Neural cell (in vitro differentiated cells): Measurements from ENCODE around the gene MYOT. TPM values are rescaled to one million over a fixed set of nuclear protein-coding genes. Genes with fewer than 3 reads are reported as not detected.

Experiments used
- H2AFZ ChIP-seq: fragments of 200-600, 300-800 bp; sonication (generic), shearing (Covaris generic); 2 replicates; pipeline ENCODE4 v1.6.0; 2014; ENCODE audit warnings: low read depth, mild to moderate bottlenecking, antibody characterized with exemption, low read length, moderate library complexity
- H3F3A ChIP-seq: fragments of 200-600 bp; shearing (Covaris generic); 2 replicates; pipeline ENCODE4 v1.6.1; 2016; ENCODE audit warnings: mild to moderate bottlenecking, moderate library complexity, mixed read lengths, antibody characterized with exemption, low read length; ENCODE audit not compliant: insufficient read depth, poor library complexity, severe bottlenecking
- H3K27ac ChIP-seq: fragments of 200-600, 300-800 bp; sonication (generic), shearing (Covaris generic); 2 replicates; pipeline ENCODE4 v1.5.1; 2014; ENCODE audit warnings: mild to moderate bottlenecking, low read length, moderate library complexity
- H3K27me3 ChIP-seq: fragments of 300-800, 200-600 bp; sonication (generic), shearing (Covaris generic); 2 replicates; pipeline ENCODE4 v1.6.0; 2014; ENCODE audit warnings: mild to moderate bottlenecking, low read depth, low read length, moderate library complexity; ENCODE audit not compliant: insufficient read depth
- H3K36me3 ChIP-seq: fragments of 300-800, 200-600 bp; sonication (generic), shearing (Covaris generic); 2 replicates; pipeline ENCODE4 v1.5.1; 2014; ENCODE audit warnings: mild to moderate bottlenecking, antibody characterized with exemption, low read length, moderate library complexity; ENCODE audit not compliant: insufficient read depth
- H3K4me2 ChIP-seq: fragments of 300-800, 200-600 bp; sonication (generic), shearing (Covaris generic); 2 replicates; pipeline ENCODE4 v1.6.0; 2014; ENCODE audit warnings: mild to moderate bottlenecking, low read length
- H3K4me3 ChIP-seq: fragments of 300-800, 200-600 bp; sonication (generic), shearing (Covaris generic); 2 replicates; pipeline ENCODE4 v1.5.1; 2014; ENCODE audit warnings: mild to moderate bottlenecking, low read length, moderate library complexity
- H3K79me2 ChIP-seq: fragments of 200-600 bp; shearing (Covaris generic); replicated peaks from 2 replicates; pipeline ENCODE4 v1.6.0; 2014; ENCODE audit warnings: mild to moderate bottlenecking, low read length, moderate library complexity; ENCODE audit not compliant: insufficient read depth
- H3K9ac ChIP-seq: fragments of 300-800, 200-600 bp; sonication (generic), shearing (Covaris generic); 2 replicates; pipeline ENCODE4 v1.6.1; 2016; ENCODE audit warnings: mild to moderate bottlenecking, low read length, mixed read lengths
- H3K9me2 ChIP-seq: fragments of 200-600 bp; shearing (Covaris generic); 2 replicates; pipeline ENCODE4 v1.6.1; 2016; ENCODE audit warnings: mild to moderate bottlenecking, low read length, mixed read lengths; ENCODE audit not compliant: insufficient read depth
- H3K9me3 ChIP-seq: fragments of 200-600, 300-800 bp; sonication (generic), shearing (Covaris generic); 2 replicates; pipeline ENCODE4 v1.6.1; 2016; ENCODE audit warnings: mild to moderate bottlenecking, mixed run types, low read length, moderate library complexity, mixed read lengths
- H4K20me1 ChIP-seq: fragments of 200-600 bp; shearing (Covaris generic); 2 replicates; pipeline ENCODE4 v1.6.1; 2016; ENCODE audit warnings: mild to moderate bottlenecking, mixed run types; ENCODE audit not compliant: insufficient read depth
- EP300 ChIP-seq: fragments of 450-650 bp; conservative IDR thresholded peaks from 2 replicates; pipeline ENCODE4 v1.6.1; 2014; ENCODE audit warnings: antibody characterized with exemption, mild to moderate bottlenecking, moderate library complexity; ENCODE audit not compliant: poor library complexity, severe bottlenecking
- EZH2 ChIP-seq: fragments of 200-600, 300-800 bp; shearing (Covaris generic), sonication (generic); IDR thresholded peaks from 2 replicates; pipeline ENCODE4 v1.6.1; 2014; ENCODE audit warnings: antibody characterized with exemption, low read length, borderline replicate concordance, mild to moderate bottlenecking; ENCODE audit not compliant: insufficient read depth, poor library complexity, severe bottlenecking
- MXI1 ChIP-seq: fragments of 450-650 bp; conservative IDR thresholded peaks from 2 replicates; pipeline ENCODE4 v1.6.1; 2014; ENCODE audit warnings: antibody characterized with exemption, mild to moderate bottlenecking; ENCODE audit not compliant: poor library complexity, severe bottlenecking
- POLR2AphosphoS5 ChIP-seq: IDR thresholded peaks from 2 replicates; pipeline ENCODE4 v1.6.1; 2012
- RAD21 ChIP-seq: fragments of 450-650 bp; conservative IDR thresholded peaks from 2 replicates; pipeline ENCODE4 v1.6.1; 2014; ENCODE audit warnings: antibody characterized with exemption, mild to moderate bottlenecking, moderate library complexity
- REST ChIP-seq: IDR thresholded peaks from 2 replicates; pipeline ENCODE4 v1.6.1; 2012; ENCODE audit warnings: borderline replicate concordance
- SMC3 ChIP-seq: fragments of 450-650 bp; conservative IDR thresholded peaks from 2 replicates; pipeline ENCODE4 v1.6.1; 2014; ENCODE audit warnings: antibody characterized with exemption, mild to moderate bottlenecking, moderate library complexity; ENCODE audit not compliant: poor library complexity
- TAF1 ChIP-seq: IDR thresholded peaks from 2 replicates; pipeline ENCODE4 v1.6.1; 2012; ENCODE audit warnings: low read depth
- polyA plus RNA-seq: library from polyadenylated mRNA; depleted of rRNA; stranded (reverse); fragments of >200 nt; gene quantifications from 2 replicates; pipeline ENCODE4 v1.2.3, GENCODE V29; 2014
- TF ChIP-seq, protein P1 (sequence below): fragments of 450-650 bp; IDR thresholded peaks from 2 replicates; pipeline ENCODE4 v1.5.1; 2014; ENCODE audit warnings: antibody characterized with exemption, mild to moderate bottlenecking, moderate library complexity; ENCODE audit not compliant: poor library complexity, severe bottlenecking

Gene MYOT
- polyA plus RNA-seq, 1 donor from 2014 or later = not detected

DNA sequence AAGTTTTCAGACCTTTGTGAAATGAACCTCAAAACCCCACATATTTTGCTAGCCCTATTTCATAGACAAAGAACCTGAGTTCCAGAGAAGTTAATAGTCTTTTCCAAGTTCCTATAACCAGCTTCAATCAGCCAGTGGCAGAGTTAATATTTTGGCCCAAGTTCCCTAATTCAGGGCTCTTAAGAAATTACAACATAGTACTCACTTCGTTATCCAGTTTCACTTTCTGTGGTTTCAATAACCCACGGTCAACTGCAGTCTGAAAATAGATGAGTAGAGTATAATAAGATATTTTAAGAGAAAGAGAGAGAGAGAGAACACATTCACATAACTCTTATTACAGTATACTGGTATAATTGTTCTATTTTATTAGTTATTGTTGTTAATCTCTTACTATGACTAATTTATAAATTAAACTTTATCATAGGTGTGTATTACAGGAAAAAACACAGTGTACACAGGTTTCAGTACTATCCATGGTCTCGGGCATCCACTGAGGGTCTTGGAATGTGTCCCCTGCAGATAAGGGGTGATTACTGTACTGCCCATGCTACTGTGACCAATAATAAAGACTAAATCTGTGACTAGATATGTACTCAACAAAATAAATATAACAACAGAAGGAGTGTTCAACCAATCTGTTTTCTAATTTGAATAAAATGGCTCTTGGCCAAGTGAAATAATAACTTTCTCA is 9.3 kb upstream of the MYOT start:
- Histone ChIP-seq H3K4me2 (no peak overlapping the region), H3K9me3 (no peaks in the 10 kb centered on the region), H3K27ac (no peak overlapping the region), H4K20me1 (no peaks in the 10 kb centered on the region), H3F3A (no peaks in the 10 kb centered on the region), H2AFZ (no peak overlapping the region), H3K9ac (no peak overlapping the region), H3K36me3 (no peaks in the 10 kb centered on the region), H3K4me3 (no peak overlapping the region), H3K9me2 (no peaks in the 10 kb centered on the region), H3K79me2 (no peaks in the 10 kb centered on the region), H3K27me3 (no peaks in the 10 kb centered on the region)
- TF ChIP-seq REST (no peak), SMC3 (no peak), RAD21 (no peak), MXI1 (no peak), POLR2AphosphoS5 (no peak), TAF1 (no peak)
- TF ChIP-seq, protein P1, sequence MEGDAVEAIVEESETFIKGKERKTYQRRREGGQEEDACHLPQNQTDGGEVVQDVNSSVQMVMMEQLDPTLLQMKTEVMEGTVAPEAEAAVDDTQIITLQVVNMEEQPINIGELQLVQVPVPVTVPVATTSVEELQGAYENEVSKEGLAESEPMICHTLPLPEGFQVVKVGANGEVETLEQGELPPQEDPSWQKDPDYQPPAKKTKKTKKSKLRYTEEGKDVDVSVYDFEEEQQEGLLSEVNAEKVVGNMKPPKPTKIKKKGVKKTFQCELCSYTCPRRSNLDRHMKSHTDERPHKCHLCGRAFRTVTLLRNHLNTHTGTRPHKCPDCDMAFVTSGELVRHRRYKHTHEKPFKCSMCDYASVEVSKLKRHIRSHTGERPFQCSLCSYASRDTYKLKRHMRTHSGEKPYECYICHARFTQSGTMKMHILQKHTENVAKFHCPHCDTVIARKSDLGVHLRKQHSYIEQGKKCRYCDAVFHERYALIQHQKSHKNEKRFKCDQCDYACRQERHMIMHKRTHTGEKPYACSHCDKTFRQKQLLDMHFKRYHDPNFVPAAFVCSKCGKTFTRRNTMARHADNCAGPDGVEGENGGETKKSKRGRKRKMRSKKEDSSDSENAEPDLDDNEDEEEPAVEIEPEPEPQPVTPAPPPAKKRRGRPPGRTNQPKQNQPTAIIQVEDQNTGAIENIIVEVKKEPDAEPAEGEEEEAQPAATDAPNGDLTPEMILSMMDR = no peak

DNA sequence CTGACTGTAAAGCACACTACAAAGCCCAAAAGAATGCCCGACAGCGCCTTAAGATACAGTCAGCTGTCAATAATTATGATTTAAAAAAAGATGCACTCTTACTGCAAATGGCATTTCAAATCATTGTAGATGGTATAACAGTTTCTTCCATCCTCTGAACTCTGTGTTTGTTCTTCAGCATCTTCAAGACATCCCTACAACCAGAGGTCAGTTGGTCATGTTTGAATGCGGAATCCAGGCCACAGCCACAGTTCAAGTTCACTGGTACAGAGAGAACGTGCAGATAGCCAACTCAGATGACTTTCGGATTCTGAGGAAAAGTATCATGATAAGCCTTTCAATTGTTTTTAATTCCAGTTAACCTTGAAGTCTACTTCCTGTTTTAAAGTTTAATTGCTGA is 8.7 kb upstream of the MYOT start:
- Histone ChIP-seq H3K9me3 (no peaks in the 10 kb centered on the region), H3K4me3 (no peak overlapping the region), H3K36me3 (no peaks in the 10 kb centered on the region), H3K4me2 (no peak overlapping the region), H3K9ac (no peak overlapping the region), H3K9me2 (no peaks in the 10 kb centered on the region), H2AFZ (no peak overlapping the region), H4K20me1 (no peaks in the 10 kb centered on the region), H3K27me3 (no peaks in the 10 kb centered on the region), H3F3A (no peaks in the 10 kb centered on the region), H3K27ac (no peak overlapping the region), H3K79me2 (no peaks in the 10 kb centered on the region)
- TF ChIP-seq SMC3 = no peak
- TF ChIP-seq RAD21 = no peak
- no peak for TF ChIP-seq POLR2AphosphoS5
- no peak for TF ChIP-seq EZH2
- TF ChIP-seq MXI1 = no peak
- TF ChIP-seq, protein P1 = no peak
- TF ChIP-seq EP300 = no peak
- no peak for TF ChIP-seq REST
- no peak for TF ChIP-seq TAF1
